Esophagus muscularis mucosa (tissue), 4 donors: Measurements from ENCODE around the gene IGF2.

Source experiments
- EP300 ChIP-seq: sonication (generic); formaldehyde crosslinking; IDR thresholded peaks from one replicate; pipeline ENCODE4 v1.6.1; 2017; ENCODE audit warnings: antibody characterized with exemption
- POLR2A ChIP-seq: fragments of 450-650 bp; IDR thresholded peaks from one replicate; pipeline ENCODE4 v1.6.1; 2017; ENCODE audit warnings: antibody characterized with exemption, moderate library complexity, mild to moderate bottlenecking, low read depth
- POLR2AphosphoS5 ChIP-seq, 2 donors: sonication (generic); formaldehyde crosslinking; IDR thresholded peaks; one replicate each; pipeline ENCODE4 v1.6.1; 2017; ENCODE audit warnings: antibody characterized with exemption in 2 of 2
- TF ChIP-seq, protein P1 (sequence below), 3 experiments: fragments of 200-600 bp in 2 of 3; fragments of 450-650 bp in 1 of 3; sonication (generic) in 2 of 3; IDR thresholded peaks; one replicate each; pipeline ENCODE4 v1.5.1; 2017 to 2019; ENCODE audit warnings: antibody characterized with exemption in 3 of 3, mild to moderate bottlenecking in 2 of 3, moderate library complexity in 1 of 3

DNA sequence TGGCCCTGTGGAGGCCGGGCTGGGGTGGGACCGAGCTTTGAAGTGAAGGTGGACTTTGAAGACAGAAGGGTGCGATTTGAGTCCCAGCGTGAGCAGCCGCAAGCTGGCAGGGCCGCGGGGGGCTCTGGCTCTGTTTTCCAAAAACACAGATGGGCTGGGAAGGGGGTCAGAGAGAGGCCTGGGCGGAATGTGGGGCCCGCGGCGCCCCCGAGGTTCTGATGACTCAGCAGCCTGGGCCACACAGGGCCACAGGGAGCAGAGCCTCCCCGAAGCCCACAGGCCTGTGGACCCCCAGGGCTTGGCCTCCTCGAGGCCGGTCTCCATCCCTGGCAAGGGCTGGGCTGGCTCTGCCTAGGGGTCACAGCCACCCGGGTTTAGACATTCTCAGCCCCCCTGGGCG, 15.7 kb upstream of the IGF2 start:
- TF ChIP-seq, protein P1, sequence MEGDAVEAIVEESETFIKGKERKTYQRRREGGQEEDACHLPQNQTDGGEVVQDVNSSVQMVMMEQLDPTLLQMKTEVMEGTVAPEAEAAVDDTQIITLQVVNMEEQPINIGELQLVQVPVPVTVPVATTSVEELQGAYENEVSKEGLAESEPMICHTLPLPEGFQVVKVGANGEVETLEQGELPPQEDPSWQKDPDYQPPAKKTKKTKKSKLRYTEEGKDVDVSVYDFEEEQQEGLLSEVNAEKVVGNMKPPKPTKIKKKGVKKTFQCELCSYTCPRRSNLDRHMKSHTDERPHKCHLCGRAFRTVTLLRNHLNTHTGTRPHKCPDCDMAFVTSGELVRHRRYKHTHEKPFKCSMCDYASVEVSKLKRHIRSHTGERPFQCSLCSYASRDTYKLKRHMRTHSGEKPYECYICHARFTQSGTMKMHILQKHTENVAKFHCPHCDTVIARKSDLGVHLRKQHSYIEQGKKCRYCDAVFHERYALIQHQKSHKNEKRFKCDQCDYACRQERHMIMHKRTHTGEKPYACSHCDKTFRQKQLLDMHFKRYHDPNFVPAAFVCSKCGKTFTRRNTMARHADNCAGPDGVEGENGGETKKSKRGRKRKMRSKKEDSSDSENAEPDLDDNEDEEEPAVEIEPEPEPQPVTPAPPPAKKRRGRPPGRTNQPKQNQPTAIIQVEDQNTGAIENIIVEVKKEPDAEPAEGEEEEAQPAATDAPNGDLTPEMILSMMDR (IDR thresholded peaks at IDR 0.05) = no peak
- no peak for TF ChIP-seq POLR2AphosphoS5 (IDR thresholded peaks at IDR 0.05)
- no peak for TF ChIP-seq EP300
- TF ChIP-seq POLR2A = no peak
